ENCODE data around the gene CFAP73.

GRCh38 chr12:113102811-113103210 lies 46.7 kb upstream of the CFAP73 start:
- TF ChIP-seq CTCF (IDR thresholded peaks at IDR 0.05 in 2 of 3, conservative IDR thresholded peaks at IDR 0.05 in 1 of 3; ENCODE audit: borderline replicate concordance in 1 of 3, insufficient read depth in 1 of 3, low read depth in 2 of 3, low read length in 2 of 3), result no peak
- no peak for TF ChIP-seq POLR2A (IDR thresholded peaks at IDR 0.05; ENCODE audit: borderline replicate concordance, extremely low read depth, insufficient read depth, insufficient read length)
- no peak for TF ChIP-seq REST (IDR thresholded peaks at IDR 0.05; ENCODE audit: low read depth)
- TF ChIP-seq RAD21 (IDR thresholded peaks at IDR 0.05; ENCODE audit: low read depth), result no peak
- no peak for TF ChIP-seq YY1 (IDR thresholded peaks at IDR 0.05; ENCODE audit: extremely low read depth, insufficient replicate concordance, low read depth, low read length)
- TF ChIP-seq POLR2AphosphoS5 (IDR thresholded peaks at IDR 0.05; ENCODE audit: low read depth, low read length), result no peak
- no peak for TF ChIP-seq MAX (IDR thresholded peaks at IDR 0.05)
- no peak for TF ChIP-seq FOSL1 (IDR thresholded peaks at IDR 0.05; ENCODE audit: low read depth)
- no peak for TF ChIP-seq CEBPB (IDR thresholded peaks at IDR 0.05; ENCODE audit: low read depth)
- no peak for TF ChIP-seq SRF (IDR thresholded peaks at IDR 0.05; ENCODE audit: low read depth)
- TF ChIP-seq EZH2 (IDR thresholded peaks at IDR 0.05), result no peak
- TF ChIP-seq SIN3A (IDR thresholded peaks at IDR 0.05; ENCODE audit: low read depth), result no peak
- no peak for TF ChIP-seq EZH2phosphoT487 (IDR thresholded peaks at IDR 0.05; ENCODE audit: borderline replicate concordance)
- no peak for TF ChIP-seq ATF3 (IDR thresholded peaks at IDR 0.05)

All from HCT116 (cell line).